Testis (tissue), 2 donors: ENCODE results near the gene GRHPR.

Experiments used
- CTCF ChIP-seq, 3 experiments: fragments of 450-650 bp in 2 of 3; fragments of 200-600 bp in 1 of 3; sonication (generic) in 1 of 3; IDR thresholded peaks; one replicate each; pipeline ENCODE4 v1.5.1; 2016 to 2019; ENCODE audit warnings: antibody characterized with exemption in 3 of 3, mild to moderate bottlenecking in 2 of 3, moderate library complexity in 1 of 3
- POLR2A ChIP-seq: fragments of 450-650 bp; IDR thresholded peaks from one replicate; pipeline ENCODE4 v1.6.1; 2017; ENCODE audit warnings: antibody characterized with exemption, mild to moderate bottlenecking, moderate library complexity

- TF ChIP-seq CTCF (IDR thresholded peaks at IDR 0.05) (no peak), POLR2A (no peak)
These were observed 3.3 kb upstream of the GRHPR start for GRCh38 chr9:37419204-37419603.
